HepG2 (cell line): ENCODE measurements around the gene METTL5. TPM values are rescaled to one million over a fixed set of nuclear protein-coding genes. Genes with fewer than 3 reads are reported as not detected.

Source experiments
- CHD2 ChIP-seq: IDR thresholded peaks from 2 replicates; pipeline ENCODE4 v1.6.1; 2011; ENCODE audit warnings: low read depth, low read length, improper control_type of control experiment
- E2F1 ChIP-seq: sonication (generic); formaldehyde crosslinking; IDR thresholded peaks from 2 replicates; pipeline ENCODE4 v1.5.0; 2020; ENCODE audit warnings: missing genetic modification reagents
- HNRNPK ChIP-seq: fragments of 200-400 bp; formaldehyde crosslinking; IDR thresholded peaks from 2 replicates; pipeline ENCODE4 v1.6.1; 2018; ENCODE audit warnings: low read length, low read depth, moderate library complexity, mild to moderate bottlenecking; ENCODE audit not compliant: poor library complexity, severe bottlenecking
- IKZF1 ChIP-seq: fragments of 450-650 bp; IDR thresholded peaks from 2 replicates; pipeline ENCODE4 v1.7.1; 2016
- IRF2 ChIP-seq: IDR thresholded peaks from 2 replicates; pipeline ENCODE4 v1.6.1; 2018; ENCODE audit warnings: missing genetic modification reagents, missing compliant biosample characterization
- MLXIP ChIP-seq: sonication (generic); formaldehyde crosslinking; IDR thresholded peaks from 2 replicates; pipeline ENCODE4 v1.9.0; 2021; ENCODE audit warnings: missing genetic modification reagents, borderline replicate concordance
- NFE2L2 ChIP-seq: fragments of 150-350 bp; IDR thresholded peaks from 2 replicates; pipeline ENCODE4 v1.6.1; 2014; ENCODE audit warnings: low read length
- PBX3 ChIP-seq: sonication (generic); formaldehyde crosslinking; IDR thresholded peaks from 2 replicates; pipeline ENCODE4 v1.8.1; 2023; ENCODE audit warnings: missing genetic modification reagents, inconsistent platforms, borderline replicate concordance
- PRPF4 ChIP-seq: fragments of 200-400 bp; formaldehyde crosslinking; IDR thresholded peaks from 2 replicates; pipeline ENCODE4 v1.6.1; 2016; ENCODE audit warnings: low read length, low read depth; ENCODE audit not compliant: poor library complexity, severe bottlenecking
- RBAK ChIP-seq: sonication (generic); formaldehyde crosslinking; IDR thresholded peaks from 2 replicates; pipeline ENCODE4 v1.5.1; 2020; ENCODE audit warnings: mild to moderate bottlenecking, missing genetic modification reagents
- RBM39 ChIP-seq: fragments of 200-400 bp; formaldehyde crosslinking; IDR thresholded peaks from one replicate; pipeline ENCODE4 v1.6.1; 2018; ENCODE audit warnings: antibody characterized with exemption, mild to moderate bottlenecking, low read depth, low read length; ENCODE audit not compliant: poor library complexity, severe bottlenecking
- REXO4 ChIP-seq: sonication (generic); formaldehyde crosslinking; IDR thresholded peaks from 2 replicates; pipeline ENCODE4 v1.8.0; 2022; ENCODE audit warnings: missing genetic modification reagents, mild to moderate bottlenecking, borderline replicate concordance
- RFX1 ChIP-seq: fragments of 450-650 bp; IDR thresholded peaks from 2 replicates; pipeline ENCODE4 v1.6.1; 2017
- SNAI1 ChIP-seq: sonication (generic); formaldehyde crosslinking; IDR thresholded peaks from 2 replicates; pipeline ENCODE4 v1.5.0; 2020; ENCODE audit warnings: mild to moderate bottlenecking, missing genetic modification reagents, borderline replicate concordance
- THAP9 ChIP-seq: sonication (generic); formaldehyde crosslinking; IDR thresholded peaks from 2 replicates; pipeline ENCODE4; 2020; ENCODE audit warnings: missing genetic modification reagents, mild to moderate bottlenecking, borderline replicate concordance
- TRIM24 ChIP-seq: sonication (generic); formaldehyde crosslinking; IDR thresholded peaks from 2 replicates; pipeline ENCODE4 v1.8.0; 2022; ENCODE audit warnings: mild to moderate bottlenecking, missing genetic modification reagents
- ZMYM4 ChIP-seq: sonication (generic); formaldehyde crosslinking; IDR thresholded peaks from 2 replicates; pipeline ENCODE4 v1.8.1; 2023; ENCODE audit warnings: mild to moderate bottlenecking, missing genetic modification reagents
- ZNF326 ChIP-seq: sonication (generic); formaldehyde crosslinking; IDR thresholded peaks from 2 replicates; pipeline ENCODE4 v1.4.0; 2020; ENCODE audit warnings: missing genetic modification reagents, borderline replicate concordance
- ZSCAN12 ChIP-seq: sonication (generic); formaldehyde crosslinking; IDR thresholded peaks from 2 replicates; pipeline ENCODE4 v1.9.0; 2021; ENCODE audit warnings: mild to moderate bottlenecking, missing genetic modification reagents
- ZZZ3 ChIP-seq: sonication (generic); formaldehyde crosslinking; IDR thresholded peaks from 2 replicates; pipeline ENCODE4 v1.4.0; 2020; ENCODE audit warnings: missing genetic modification reagents, mild to moderate bottlenecking, borderline replicate concordance
- polyA plus RNA-seq, 8 experiments: library from polyadenylated mRNA; depleted of rRNA in 3 of 8; stranded (reverse) in 7 of 8; unstranded in 1 of 8; fragments of >200 nt; fragmentation: Illumina TruSeq in 4 of 8; extraction: Trizol in 4 of 8; gene quantifications; 2 replicates each; pipeline versions ENCODE4 v1.2.1 to v1.2.3, GENCODE V29; 2011 to 2016; ENCODE audit warnings: low read depth in 4 of 8, missing spikeins in 1 of 8, mixed read lengths in 1 of 8; ENCODE audit not compliant: insufficient read depth in 1 of 8
- total RNA-seq, 5 experiments: library from RNA; depleted of rRNA; stranded (reverse); fragments of >200 nt; fragmentation: Illumina TruSeq; extraction: Trizol; gene quantifications; 2 replicates each; pipeline ENCODE4 v1.2.3, GENCODE V29; 2016; ENCODE audit warnings: low read depth in 1 of 5

Gene METTL5
- total and polyA plus RNA-seq, 2 of the 13 experiments (the other 11 are each of a cell fraction or from before 2014, with no cell fraction given): 50.7 to 95.1 TPM

DNA sequence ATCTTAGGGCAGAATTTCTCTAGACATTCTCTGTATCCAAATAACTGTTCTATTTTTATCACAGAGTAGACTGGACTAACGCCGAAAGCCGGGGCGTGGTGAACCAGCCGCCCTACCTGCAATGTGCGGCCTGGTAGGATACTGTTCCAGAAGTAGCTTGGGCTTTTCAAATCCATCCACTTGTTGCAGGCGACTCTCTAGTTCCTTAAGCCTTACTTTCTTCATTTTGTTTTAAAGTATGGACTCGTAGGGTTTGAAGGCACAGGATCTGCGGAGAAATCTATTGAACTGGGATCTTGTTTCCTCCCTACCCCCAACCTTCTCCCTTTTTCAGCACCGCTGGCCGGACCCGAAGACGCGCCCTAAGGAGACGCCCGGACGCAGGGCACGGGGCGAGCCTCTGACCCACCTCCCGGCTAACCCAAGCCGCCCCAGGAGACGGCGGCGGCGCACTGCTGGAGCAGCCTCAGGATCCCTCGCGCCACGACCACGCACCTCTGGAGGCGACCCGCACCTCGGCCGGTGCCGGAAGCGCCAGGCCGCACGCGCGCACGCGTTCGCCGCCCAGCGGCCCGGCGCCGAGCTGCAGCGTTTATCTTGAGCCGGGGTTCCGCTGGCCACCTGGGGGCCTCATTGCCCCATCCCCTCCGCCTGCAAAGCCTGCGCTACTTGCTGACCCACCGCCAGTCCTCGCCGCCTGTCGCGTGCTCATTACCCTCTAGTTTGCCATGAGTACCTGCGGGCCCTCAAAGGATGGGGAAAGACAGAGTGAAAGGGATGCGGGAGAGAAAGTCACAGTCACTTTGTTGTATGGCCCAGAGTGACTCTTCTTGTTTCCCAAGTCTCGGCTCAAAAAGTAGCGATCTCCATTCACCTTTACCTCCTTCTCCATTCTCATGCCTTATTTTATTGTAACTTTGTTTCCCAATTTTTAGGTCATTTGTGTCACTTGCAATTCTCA, at the start of gene METTL5 (continued):
- TF ChIP-seq E2F1 (CRISPR knock-in tag) (0 out of 2 replicates have a peak, but pooled peaks have one; percentile 33), SNAI1 (CRISPR knock-in tag) (no peak), IRF2 (CRISPR knock-in tag) (0 out of 2 replicates have a peak, but pooled peaks have one; percentile 87), REXO4 (no peak; the same call in none of the 2 replicates), PBX3 (CRISPR knock-in tag) (peak; percentile 83; the same call in 1 of the 2 replicates), TRIM24 (no peak), HNRNPK (peak; percentile 86), THAP9 (CRISPR knock-in tag) (no peak), RFX1 (no peak), RBAK (no peak), ZSCAN12 (CRISPR knock-in tag) (peak; percentile 90; the same call in 1 of the 2 replicates), PRPF4 (no peak), MLXIP (CRISPR knock-in tag) (peak; percentile 76; the same call in 1 of the 2 replicates), ZNF326 (no peak; the same call in 1 of the 2 replicates), CHD2 (no peak; the same call in 1 of the 2 replicates), IKZF1 (no peak), ZMYM4 (CRISPR knock-in tag) (peak; percentile 100), NFE2L2 (no peak), ZZZ3 (CRISPR knock-in tag) (peak; percentile 63; the same call in 1 of the 2 replicates), RBM39 (peak; percentile 84)
